GM10266 (cell line): ENCODE measurements around the gene TNRC18.

ENCODE experiments used
- DNase-seq: peaks from one replicate; pipeline ENCODE4 v3.0.0; 2012; ENCODE audit errors: extremely low spot score
- TF ChIP-seq, protein P1 (sequence below): IDR thresholded peaks from 2 replicates; pipeline ENCODE4 v1.5.1; 2012; ENCODE audit warnings: mild to moderate bottlenecking, low read depth; ENCODE audit not compliant: control insufficient read depth, insufficient read depth; ENCODE audit errors: missing control alignments

TNRC18 gene

DNA sequence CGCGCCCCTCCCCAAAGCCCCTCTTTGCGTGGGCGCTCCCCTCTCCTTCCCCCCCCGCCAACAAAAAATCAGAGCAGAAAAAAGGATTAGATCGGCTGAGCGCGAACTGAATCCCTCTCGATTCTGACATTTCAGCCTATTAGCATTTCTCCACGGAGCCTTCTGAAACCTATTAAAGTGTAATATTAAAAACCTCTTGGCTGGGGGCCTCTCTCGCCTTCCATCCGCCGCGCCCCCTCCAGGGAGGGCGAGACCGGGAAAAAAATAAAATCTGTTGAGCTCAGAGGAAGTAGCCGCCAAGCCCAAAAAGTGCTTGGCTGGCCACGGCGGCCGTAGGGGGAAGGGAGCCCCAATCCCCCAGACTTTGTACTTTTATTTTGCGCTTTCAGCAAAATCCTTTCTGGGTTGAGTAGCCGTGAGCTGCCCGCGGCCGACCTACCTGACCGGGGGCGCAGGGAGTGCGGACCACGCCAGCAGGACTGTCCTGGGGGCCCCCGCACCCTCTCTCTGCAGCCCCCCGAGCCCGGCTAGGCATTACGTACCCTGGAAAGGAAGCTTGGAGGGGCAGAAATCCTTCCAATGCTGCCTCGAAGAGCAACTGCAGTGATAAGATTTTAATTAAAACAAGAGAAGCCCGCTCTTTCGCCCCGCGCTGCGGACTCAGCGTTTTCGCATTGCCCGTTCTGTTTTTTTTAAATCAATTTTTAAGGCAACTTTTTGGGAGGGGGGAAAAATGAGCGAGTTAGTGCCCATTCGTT is 1.3 kb upstream of the TNRC18 start:
- no peak for DNase-seq
- TF ChIP-seq, protein P1, sequence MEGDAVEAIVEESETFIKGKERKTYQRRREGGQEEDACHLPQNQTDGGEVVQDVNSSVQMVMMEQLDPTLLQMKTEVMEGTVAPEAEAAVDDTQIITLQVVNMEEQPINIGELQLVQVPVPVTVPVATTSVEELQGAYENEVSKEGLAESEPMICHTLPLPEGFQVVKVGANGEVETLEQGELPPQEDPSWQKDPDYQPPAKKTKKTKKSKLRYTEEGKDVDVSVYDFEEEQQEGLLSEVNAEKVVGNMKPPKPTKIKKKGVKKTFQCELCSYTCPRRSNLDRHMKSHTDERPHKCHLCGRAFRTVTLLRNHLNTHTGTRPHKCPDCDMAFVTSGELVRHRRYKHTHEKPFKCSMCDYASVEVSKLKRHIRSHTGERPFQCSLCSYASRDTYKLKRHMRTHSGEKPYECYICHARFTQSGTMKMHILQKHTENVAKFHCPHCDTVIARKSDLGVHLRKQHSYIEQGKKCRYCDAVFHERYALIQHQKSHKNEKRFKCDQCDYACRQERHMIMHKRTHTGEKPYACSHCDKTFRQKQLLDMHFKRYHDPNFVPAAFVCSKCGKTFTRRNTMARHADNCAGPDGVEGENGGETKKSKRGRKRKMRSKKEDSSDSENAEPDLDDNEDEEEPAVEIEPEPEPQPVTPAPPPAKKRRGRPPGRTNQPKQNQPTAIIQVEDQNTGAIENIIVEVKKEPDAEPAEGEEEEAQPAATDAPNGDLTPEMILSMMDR, result no peak

GRCh38 chr7:5423976-5424748 is 528 bp upstream of the TNRC18 start:
- peak; percentile 78 for DNase-seq
- TF ChIP-seq, protein P1, result no peak

DNA sequence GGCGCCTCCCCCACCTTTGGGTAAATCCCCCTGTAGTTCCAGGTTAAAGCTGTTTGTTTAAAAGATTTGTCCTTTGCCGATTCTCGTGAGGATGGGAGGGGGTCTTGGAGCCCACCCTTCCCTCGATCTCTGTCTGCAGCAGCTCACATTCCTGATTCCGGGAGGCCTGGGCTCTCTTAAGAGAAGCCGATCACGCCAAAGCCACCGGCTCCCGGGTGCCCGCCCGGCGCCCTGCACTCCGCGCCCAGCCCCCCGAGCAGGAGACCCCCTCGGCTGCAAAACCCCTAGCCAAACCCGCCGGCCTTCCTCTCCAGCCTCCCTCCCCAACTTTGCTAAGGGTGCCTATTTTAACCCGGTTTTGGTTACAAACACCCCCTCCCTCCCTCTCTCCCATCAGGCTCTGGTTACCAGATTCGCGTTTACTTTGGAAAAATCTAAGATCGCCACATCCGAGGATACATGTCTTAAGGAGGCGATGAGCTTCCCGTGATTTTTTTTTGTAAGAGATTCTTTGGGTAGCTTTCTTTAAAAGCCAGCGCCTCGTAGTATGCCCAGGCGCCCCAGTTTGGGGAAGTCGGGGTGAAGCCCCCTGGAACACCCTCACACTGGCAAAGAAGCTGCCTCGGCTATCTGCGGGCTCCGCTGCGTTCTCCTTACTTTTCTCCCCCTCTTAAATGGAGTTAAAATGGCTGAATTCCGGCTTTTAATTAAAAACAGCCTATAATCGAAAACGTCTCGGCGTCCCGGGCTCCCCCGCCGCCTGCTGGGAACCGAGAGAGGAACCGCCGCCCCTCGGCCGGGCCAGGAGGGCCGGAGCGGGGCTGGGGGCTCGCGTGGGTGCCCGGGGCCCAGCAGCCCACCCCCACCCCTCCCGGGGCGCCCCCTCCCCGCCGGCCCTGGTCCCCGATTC is 983 bp downstream of the TNRC18 start:
- peak; percentile 48 for DNase-seq
- TF ChIP-seq, protein P1, result no peak

GRCh38 chr7:5421714-5422395 is 1.8 kb downstream of the TNRC18 start:
- DNase-seq, result peak; percentile 57

DNA sequence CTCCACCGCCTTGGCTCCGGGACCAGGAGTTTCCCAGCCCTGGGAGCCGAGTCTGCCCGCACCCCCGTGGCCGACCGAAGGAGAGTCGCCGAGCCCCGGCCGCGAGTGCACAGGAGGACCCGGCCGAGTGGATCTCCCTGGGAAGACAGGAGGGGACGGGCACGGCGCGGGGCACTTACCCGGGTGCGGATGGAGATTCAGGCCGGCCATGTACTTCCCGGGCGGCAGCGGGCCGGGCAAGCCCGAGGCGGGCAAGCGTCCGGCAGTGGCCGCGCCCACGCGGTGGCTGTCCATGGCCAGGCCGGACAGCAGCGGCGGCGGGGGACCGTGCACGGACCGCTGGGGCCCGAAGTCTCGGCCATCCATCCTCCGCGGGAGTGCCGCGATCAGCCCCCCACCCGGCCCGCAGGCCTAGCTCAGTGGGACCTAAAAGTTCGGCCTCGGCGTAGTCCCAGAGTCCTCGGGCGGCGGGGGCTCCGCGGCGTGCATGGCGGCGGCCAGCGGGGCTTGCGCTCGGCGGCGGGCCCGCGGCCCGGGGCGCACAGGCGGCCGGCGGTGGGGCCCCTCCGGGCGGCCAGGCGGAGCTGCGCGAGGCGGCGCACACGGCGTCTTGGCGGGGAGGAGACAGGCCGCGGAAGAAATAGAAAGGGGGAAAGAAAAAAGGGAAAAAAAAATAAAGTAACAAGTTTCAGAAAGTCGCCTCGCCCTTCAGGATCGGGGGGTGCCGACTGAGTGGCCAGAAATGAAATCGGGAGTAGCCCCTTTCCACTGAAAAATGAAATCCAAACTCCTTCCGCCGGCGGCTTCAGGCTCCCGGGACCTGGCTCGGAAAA is 2.5 kb downstream of the TNRC18 start:
- TF ChIP-seq, protein P1, result no peak
- peak; percentile 56 for DNase-seq

More at GRCh38 chr7:5421714-5422395, 1.8 kb downstream of the TNRC18 start:
- TF ChIP-seq, protein P1, result no peak
